HepG2 (cell line): ENCODE results near the gene MEX3D. TPM values are rescaled to one million over a fixed set of nuclear protein-coding genes. Genes with fewer than 3 reads are reported as not detected.

Experiments
- HCFC1 ChIP-seq: fragments of 150-350 bp; IDR thresholded peaks from 2 replicates; pipeline ENCODE4 v1.6.1; 2014; ENCODE audit warnings: low read depth, low read length
- HMGXB4 ChIP-seq, 2 experiments: sonication (generic) in 1 of 2; formaldehyde crosslinking in 1 of 2; IDR thresholded peaks; 2 replicates each; pipeline versions ENCODE4 v1.4.0 to v1.6.1; 2018 to 2020; ENCODE audit warnings: missing genetic modification reagents in 2 of 2, borderline replicate concordance in 1 of 2, low read depth in 1 of 2, mild to moderate bottlenecking in 1 of 2, missing biosample characterization in 1 of 2
- IKZF4 ChIP-seq: sonication (generic); formaldehyde crosslinking; IDR thresholded peaks from 2 replicates; pipeline ENCODE4 v1.5.1; 2020; ENCODE audit warnings: borderline replicate concordance, mild to moderate bottlenecking, low read depth, missing genetic modification reagents; ENCODE audit errors: not compliant biosample characterization
- MBNL3 ChIP-seq: fragments of 250-450 bp; sonication (Bioruptor Pico); conservative IDR thresholded peaks from 2 replicates; pipeline ENCODE4 v1.8.0; 2022; ENCODE audit warnings: mild to moderate bottlenecking, inconsistent platforms
- PATZ1 ChIP-seq: sonication (generic); formaldehyde crosslinking; IDR thresholded peaks from 2 replicates; pipeline ENCODE4 v1.4.0; 2020; ENCODE audit warnings: missing genetic modification reagents
- POLR2A ChIP-seq, 2 experiments: IDR thresholded peaks; 2 replicates each; pipeline ENCODE4 v1.6.1; 2011; ENCODE audit warnings: low read depth in 2 of 2, low read length in 2 of 2, mild to moderate bottlenecking in 1 of 2, moderate library complexity in 1 of 2; ENCODE audit not compliant: insufficient read depth in 1 of 2
- POLR2AphosphoS5 ChIP-seq: IDR thresholded peaks from 2 replicates; pipeline ENCODE4 v1.6.1; 2012; ENCODE audit warnings: low read depth, low read length
- SNAPC4 ChIP-seq: sonication (generic); formaldehyde crosslinking; IDR thresholded peaks from 2 replicates; pipeline ENCODE4 v1.4.0; 2020; ENCODE audit warnings: mild to moderate bottlenecking, missing genetic modification reagents
- SRY ChIP-seq: sonication (generic); formaldehyde crosslinking; IDR thresholded peaks from 2 replicates; pipeline ENCODE4 v1.8.0; 2022; ENCODE audit warnings: mild to moderate bottlenecking, missing genetic modification reagents
- TGIF2 ChIP-seq: IDR thresholded peaks from 2 replicates; pipeline ENCODE4 v1.6.1; 2016; ENCODE audit warnings: control low read depth, missing compliant biosample characterization
- ZBED4 ChIP-seq: sonication (generic); formaldehyde crosslinking; IDR thresholded peaks from 2 replicates; pipeline ENCODE4 v1.4.0; 2020; ENCODE audit warnings: missing genetic modification reagents, borderline replicate concordance
- ZBTB7A ChIP-seq: sonication (generic); formaldehyde crosslinking; IDR thresholded peaks from 2 replicates; pipeline ENCODE4 v1.8.0; 2022; ENCODE audit warnings: mild to moderate bottlenecking, missing genetic modification reagents
- ZNF556 ChIP-seq: sonication (generic); formaldehyde crosslinking; IDR thresholded peaks from 2 replicates; pipeline ENCODE4 v1.4.0; 2020; ENCODE audit warnings: mild to moderate bottlenecking, missing genetic modification reagents, borderline replicate concordance
- ZZZ3 ChIP-seq: sonication (generic); formaldehyde crosslinking; IDR thresholded peaks from 2 replicates; pipeline ENCODE4 v1.4.0; 2020; ENCODE audit warnings: missing genetic modification reagents, mild to moderate bottlenecking, borderline replicate concordance
- polyA plus RNA-seq, 8 experiments: library from polyadenylated mRNA; depleted of rRNA in 3 of 8; stranded (reverse) in 7 of 8; unstranded in 1 of 8; fragments of >200 nt; fragmentation: Illumina TruSeq in 4 of 8; extraction: Trizol in 4 of 8; gene quantifications; 2 replicates each; pipeline versions ENCODE4 v1.2.1 to v1.2.3, GENCODE V29; 2011 to 2016; ENCODE audit warnings: low read depth in 4 of 8, missing spikeins in 1 of 8, mixed read lengths in 1 of 8; ENCODE audit not compliant: insufficient read depth in 1 of 8
- total RNA-seq, 5 experiments: library from RNA; depleted of rRNA; stranded (reverse); fragments of >200 nt; fragmentation: Illumina TruSeq; extraction: Trizol; gene quantifications; 2 replicates each; pipeline ENCODE4 v1.2.3, GENCODE V29; 2016; ENCODE audit warnings: low read depth in 1 of 5

The MEX3D gene
- total and polyA plus RNA-seq, 2 of the 13 experiments (the other 11 are each of a cell fraction or from before 2014, with no cell fraction given), result 3.6 to 17.1 TPM

- TF ChIP-seq PATZ1 (CRISPR knock-in tag) (peak; percentile 50), ZBTB7A (CRISPR knock-in tag) (peak; percentile 56; the same call in 1 of the 2 replicates), ZZZ3 (no peak), TGIF2 (CRISPR knock-in tag) (peak; percentile 73; the same call in 1 of the 2 replicates), SRY (CRISPR knock-in tag) (0 out of 2 replicates have a peak, but pooled peaks have one; percentile 40), MBNL3 (CRISPR knock-in tag) (no peak), ZBED4 (CRISPR knock-in tag) (0 out of 2 replicates have a peak, but pooled peaks have one; percentile 3), HMGXB4 (CRISPR knock-in tag; IDR thresholded peaks at IDR 0.05; ENCODE audit: borderline replicate concordance in 1 of 2, low read depth in 1 of 2) (peak in 1 of 2 experiments; percentile 7; a peak in 2 of 4 replicates), POLR2AphosphoS5 (peak; percentile 58; the same call in 1 of the 2 replicates), IKZF4 (peak; percentile 4), HCFC1 (no peak), POLR2A (IDR thresholded peaks at IDR 0.05; ENCODE audit: insufficient read depth in 1 of 2, low read depth in 2 of 2, low read length in 2 of 2) (peak in 1 of 2 experiments; percentile 55; a peak in 3 of 4 replicates), SNAPC4 (peak; percentile 60; the same call in 1 of the 2 replicates), ZNF556 (CRISPR knock-in tag) (no peak)
These were observed 22.7 kb upstream of the MEX3D start (continued) for GRCh38 chr19:1590641-1591397.
